NB4 (cell line): ENCODE results near the gene PROC.

Experiments used
- CTCF ChIP-seq: IDR thresholded peaks from one replicate; pipeline ENCODE4 v1.5.1; 2012; ENCODE audit warnings: low read depth, low read length
- MAX ChIP-seq: IDR thresholded peaks from 2 replicates; pipeline ENCODE4 v1.6.1; 2011; ENCODE audit warnings: low read depth, low read length
- MYC ChIP-seq: IDR thresholded peaks from 2 replicates; pipeline ENCODE4 v1.6.1; 2011; ENCODE audit warnings: low read depth, low read length
- POLR2A ChIP-seq: IDR thresholded peaks from 2 replicates; pipeline ENCODE4 v1.6.1; 2011; ENCODE audit warnings: mild to moderate bottlenecking; ENCODE audit not compliant: insufficient read length; ENCODE audit errors: extremely low read depth

- TF ChIP-seq CTCF (no peak), POLR2A (no peak), MAX (no peak), MYC (no peak)
Measured at GRCh38 chr2:127418300-127419111, at the start of gene PROC.
